WTC11 (cell line): Measurements from ENCODE around the gene ATF7. TPM values are rescaled to one million over a fixed set of nuclear protein-coding genes. Genes with fewer than 3 reads are reported as not detected.

Source experiments
- ATAC-seq: fragments of 200-7000 bp; cut with Tn5 transposase; 2 replicates; pipeline ENCODE4 v1.10.0; 2021; ENCODE audit warnings: mild to moderate bottlenecking, moderate library complexity
- CTCF ChIA-PET: fragments of 300-600 bp; sonication (Branson Sonifier 250); formaldehyde crosslinking; loops from one replicate; lab custom pipeline; 2021; ENCODE audit warnings: antibody characterized with exemption; lab: Charles Lee
- POLR2A ChIA-PET: fragments of 350-600 bp; sonication (Branson Sonifier 250); formaldehyde crosslinking; loops from one replicate; lab custom pipeline; 2021; ENCODE audit warnings: antibody characterized with exemption; lab: Charles Lee
- DNase-seq: peaks from one replicate; pipeline ENCODE4 v3.0.0; 2021; ENCODE audit warnings: low spot score
- H3K27ac Mint-ChIP-seq: 2 replicates; pipeline ENCODE4 v1.8.0; 2021; ENCODE audit warnings: mixed read lengths
- H3K27me3 Mint-ChIP-seq: 2 replicates; pipeline ENCODE4 v1.8.0; 2021; ENCODE audit warnings: low read depth, mild to moderate bottlenecking, moderate library complexity, mixed read lengths
- H3K36me3 Mint-ChIP-seq: 2 replicates; pipeline ENCODE4 v1.8.0; 2021; ENCODE audit warnings: mixed read lengths
- H3K4me1 Mint-ChIP-seq: 2 replicates; pipeline ENCODE4 v1.8.0; 2022; ENCODE audit warnings: mixed read lengths
- H3K4me3 Mint-ChIP-seq: 2 replicates; pipeline ENCODE4 v1.8.0; 2021; ENCODE audit warnings: mild to moderate bottlenecking, moderate library complexity, mixed read lengths
- H3K9me3 Mint-ChIP-seq: 2 replicates; pipeline ENCODE4 v1.8.0; 2021; ENCODE audit warnings: mixed read lengths
- ARID4B ChIP-seq: sonication (generic); formaldehyde crosslinking; IDR thresholded peaks from 2 replicates; pipeline ENCODE4 v1.8.0; 2023; ENCODE audit warnings: missing genetic modification reagents, mild to moderate bottlenecking, borderline replicate concordance
- ATF1 ChIP-seq: sonication (generic); formaldehyde crosslinking; IDR thresholded peaks from 2 replicates; pipeline ENCODE4 v1.8.1; 2023; ENCODE audit warnings: mild to moderate bottlenecking, moderate library complexity, missing genetic modification reagents
- CREM ChIP-seq: sonication (generic); formaldehyde crosslinking; IDR thresholded peaks from 2 replicates; pipeline ENCODE4 v1.8.1; 2022; ENCODE audit warnings: mild to moderate bottlenecking, missing genetic modification reagents, moderate library complexity
- ESRRA ChIP-seq: sonication (generic); formaldehyde crosslinking; IDR thresholded peaks from 2 replicates; pipeline ENCODE4 v1.8.1; 2022; ENCODE audit warnings: mild to moderate bottlenecking, missing genetic modification reagents, borderline replicate concordance
- FOXP1 ChIP-seq: sonication (generic); formaldehyde crosslinking; IDR thresholded peaks from 2 replicates; pipeline ENCODE4 v1.8.0; 2022; ENCODE audit warnings: missing genetic modification reagents, mild to moderate bottlenecking, moderate library complexity, borderline replicate concordance
- FOXP4 ChIP-seq: sonication (generic); formaldehyde crosslinking; IDR thresholded peaks from 2 replicates; pipeline ENCODE4 v1.8.0; 2022; ENCODE audit warnings: mild to moderate bottlenecking, missing genetic modification reagents
- MYBL2 ChIP-seq: sonication (generic); formaldehyde crosslinking; IDR thresholded peaks from 2 replicates; pipeline ENCODE4 v1.8.1; 2023; ENCODE audit warnings: mild to moderate bottlenecking, moderate library complexity, missing genetic modification reagents
- NFYB ChIP-seq: sonication (generic); formaldehyde crosslinking; conservative IDR thresholded peaks from 2 replicates; pipeline ENCODE4 v1.8.0; 2022; ENCODE audit warnings: low read depth, missing genetic modification reagents
- OVOL2 ChIP-seq: fragments of 250-450 bp; sonication (Bioruptor Pico); IDR thresholded peaks from 2 replicates; pipeline ENCODE4 v1.9.0; 2021; ENCODE audit warnings: mild to moderate bottlenecking, borderline replicate concordance
- SOX15 ChIP-seq: fragments of 250-450 bp; sonication (Bioruptor Pico); IDR thresholded peaks from 2 replicates; pipeline ENCODE4 v1.9.0; 2021; ENCODE audit warnings: mild to moderate bottlenecking
- STAT6 ChIP-seq: sonication (generic); formaldehyde crosslinking; conservative IDR thresholded peaks from 2 replicates; pipeline ENCODE4 v1.8.1; 2023; ENCODE audit warnings: mild to moderate bottlenecking, low read depth, missing genetic modification reagents, moderate library complexity
- TCF7 ChIP-seq: sonication (generic); formaldehyde crosslinking; IDR thresholded peaks from 2 replicates; pipeline ENCODE4 v1.8.0; 2022; ENCODE audit warnings: mild to moderate bottlenecking, low read depth, missing genetic modification reagents, moderate library complexity
- ZNF219 ChIP-seq: sonication (generic); formaldehyde crosslinking; IDR thresholded peaks from 2 replicates; pipeline ENCODE4 v1.8.0; 2023; ENCODE audit warnings: missing genetic modification reagents, mild to moderate bottlenecking, borderline replicate concordance
- ZNF263 ChIP-seq: sonication (generic); formaldehyde crosslinking; IDR thresholded peaks from 2 replicates; pipeline ENCODE4 v1.8.1; 2022; ENCODE audit warnings: low read depth, mild to moderate bottlenecking, moderate library complexity, missing genetic modification reagents
- ZNF317 ChIP-seq: sonication (generic); formaldehyde crosslinking; IDR thresholded peaks from 2 replicates; pipeline ENCODE4 v1.8.1; 2023; ENCODE audit warnings: low read depth, mild to moderate bottlenecking, moderate library complexity, missing genetic modification reagents, borderline replicate concordance
- ZNF416 ChIP-seq: fragments of 250-450 bp; sonication (Bioruptor Pico); IDR thresholded peaks from 2 replicates; pipeline ENCODE4 v1.9.0; 2021; ENCODE audit warnings: mild to moderate bottlenecking, inconsistent platforms
- total RNA-seq: library from RNA; stranded (reverse); gene quantifications from 3 replicates; pipeline ENCODE4 v1.2.3, GENCODE V29; 2021
- TF ChIP-seq, protein P1 (sequence below): sonication (generic); formaldehyde crosslinking; IDR thresholded peaks from 2 replicates; pipeline ENCODE4 v1.8.1; 2023; ENCODE audit warnings: mild to moderate bottlenecking, missing genetic modification reagents
- TF ChIP-seq, protein P2 (sequence below): fragments of 250-450 bp; sonication (Bioruptor Pico); IDR thresholded peaks from 2 replicates; pipeline ENCODE4 v1.9.0; 2021; ENCODE audit warnings: moderate library complexity, mild to moderate bottlenecking, inconsistent platforms, borderline replicate concordance
- TF ChIP-seq, protein P3 (sequence below): sonication (generic); formaldehyde crosslinking; IDR thresholded peaks from 2 replicates; pipeline ENCODE4 v1.8.1; 2022; ENCODE audit warnings: missing genetic modification reagents, borderline replicate concordance
- TF ChIP-seq, protein P4 (sequence below): sonication (generic); formaldehyde crosslinking; IDR thresholded peaks from 2 replicates; pipeline ENCODE4 v1.8.1; 2023; ENCODE audit warnings: mild to moderate bottlenecking, missing genetic modification reagents

ATF7 gene
- total RNA-seq, 1 experiment from 2014 or later, result 16.3 TPM

DNA sequence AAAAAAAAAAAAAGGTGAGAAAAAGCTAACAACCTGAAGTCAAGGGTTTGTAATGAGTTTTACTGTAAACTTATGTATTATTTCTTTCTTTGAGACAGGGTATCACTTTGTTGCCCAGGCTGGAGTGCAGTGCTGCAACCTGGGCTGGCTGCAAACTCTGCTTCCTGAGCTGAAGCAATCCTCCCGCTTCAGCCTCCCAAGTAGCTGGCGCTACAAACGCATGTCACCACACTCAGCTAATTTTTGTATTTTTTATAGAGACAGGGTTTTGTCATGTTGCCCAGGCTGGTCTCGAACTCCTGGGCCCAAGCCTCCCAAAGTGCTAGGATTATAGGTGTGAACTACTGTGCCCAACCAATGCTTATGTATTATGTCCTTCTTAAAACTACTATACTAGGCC lies 9.2 kb downstream of the ATF7 start (continued):
- TF ChIP-seq ZNF263 (CRISPR knock-in tag) (no peak), FOXP1 (CRISPR knock-in tag) (no peak)

DNA sequence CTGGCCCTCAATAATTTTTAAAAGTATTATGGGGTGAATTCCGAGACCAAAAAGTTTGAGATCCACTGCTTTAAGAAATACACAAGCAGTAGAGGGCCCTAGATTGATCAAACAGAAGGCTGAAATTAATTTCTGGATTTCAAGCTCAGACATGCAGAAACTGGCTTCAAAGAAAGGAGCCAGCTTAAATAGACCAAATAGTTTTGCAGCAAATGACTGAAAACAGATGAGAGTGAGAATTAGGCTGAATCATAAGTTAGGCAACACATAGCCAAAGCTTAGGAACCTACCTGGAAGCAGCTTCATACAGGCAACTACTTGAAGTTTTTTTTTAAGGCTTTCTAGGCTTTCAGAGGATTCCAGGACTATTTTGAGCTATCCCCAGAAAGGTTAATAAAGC lies 12.4 kb downstream of the ATF7 start:
- Mint-ChIP-seq H3K36me3 (no peaks in the 10 kb centered on the region), H3K4me1 (peaks cover 10% of the 10 kb centered on the region), H3K4me3 (no peak overlapping the region), H3K27ac (no peak overlapping the region), H3K27me3 (no peaks in the 10 kb centered on the region), H3K9me3 (no peaks in the 10 kb centered on the region)
- DNase-seq (no peak), ATAC-seq (no peak)
- ChIA-PET CTCF (interaction anchor here (0.5 to 1.3 kb wide), 3 partner anchors 114 to 144 kb away, joined by 3 read pairs; partner anchors contain the start of gene MAP3K12), POLR2A (no interaction called here)
- no peak for TF ChIP-seq MYBL2
- TF ChIP-seq, protein P1, sequence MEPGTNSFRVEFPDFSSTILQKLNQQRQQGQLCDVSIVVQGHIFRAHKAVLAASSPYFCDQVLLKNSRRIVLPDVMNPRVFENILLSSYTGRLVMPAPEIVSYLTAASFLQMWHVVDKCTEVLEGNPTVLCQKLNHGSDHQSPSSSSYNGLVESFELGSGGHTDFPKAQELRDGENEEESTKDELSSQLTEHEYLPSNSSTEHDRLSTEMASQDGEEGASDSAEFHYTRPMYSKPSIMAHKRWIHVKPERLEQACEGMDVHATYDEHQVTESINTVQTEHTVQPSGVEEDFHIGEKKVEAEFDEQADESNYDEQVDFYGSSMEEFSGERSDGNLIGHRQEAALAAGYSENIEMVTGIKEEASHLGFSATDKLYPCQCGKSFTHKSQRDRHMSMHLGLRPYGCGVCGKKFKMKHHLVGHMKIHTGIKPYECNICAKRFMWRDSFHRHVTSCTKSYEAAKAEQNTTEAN (CRISPR knock-in tag), result no peak
- TF ChIP-seq FOXP4 (CRISPR knock-in tag), result no peak
- TF ChIP-seq ZNF219 (CRISPR knock-in tag), result no peak
- no peak for TF ChIP-seq ARID4B (CRISPR knock-in tag)
- no peak for TF ChIP-seq CREM (CRISPR knock-in tag)
- no peak for TF ChIP-seq OVOL2 (CRISPR knock-in tag)
- no peak for TF ChIP-seq ESRRA (CRISPR knock-in tag)
- TF ChIP-seq, protein P2, sequence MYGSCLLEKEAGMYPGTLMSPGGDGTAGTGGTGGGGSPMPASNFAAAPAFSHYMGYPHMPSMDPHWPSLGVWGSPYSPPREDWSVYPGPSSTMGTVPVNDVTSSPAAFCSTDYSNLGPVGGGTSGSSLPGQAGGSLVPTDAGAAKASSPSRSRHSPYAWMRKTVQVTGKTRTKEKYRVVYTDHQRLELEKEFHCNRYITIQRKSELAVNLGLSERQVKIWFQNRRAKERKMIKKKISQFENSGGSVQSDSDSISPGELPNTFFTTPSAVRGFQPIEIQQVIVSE (CRISPR knock-in tag), result no peak
- no peak for TF ChIP-seq ZNF317 (CRISPR knock-in tag)
- TF ChIP-seq, protein P3, sequence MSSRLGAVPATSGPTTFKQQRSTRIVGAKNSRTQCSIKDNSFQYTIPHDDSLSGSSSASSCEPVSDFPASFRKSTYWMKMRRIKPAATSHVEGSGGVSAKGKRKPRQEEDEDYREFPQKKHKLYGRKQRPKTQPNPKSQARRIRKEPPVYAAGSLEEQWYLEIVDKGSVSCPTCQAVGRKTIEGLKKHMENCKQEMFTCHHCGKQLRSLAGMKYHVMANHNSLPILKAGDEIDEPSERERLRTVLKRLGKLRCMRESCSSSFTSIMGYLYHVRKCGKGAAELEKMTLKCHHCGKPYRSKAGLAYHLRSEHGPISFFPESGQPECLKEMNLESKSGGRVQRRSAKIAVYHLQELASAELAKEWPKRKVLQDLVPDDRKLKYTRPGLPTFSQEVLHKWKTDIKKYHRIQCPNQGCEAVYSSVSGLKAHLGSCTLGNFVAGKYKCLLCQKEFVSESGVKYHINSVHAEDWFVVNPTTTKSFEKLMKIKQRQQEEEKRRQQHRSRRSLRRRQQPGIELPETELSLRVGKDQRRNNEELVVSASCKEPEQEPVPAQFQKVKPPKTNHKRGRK, result no peak
- no peak for TF ChIP-seq SOX15
- TF ChIP-seq, protein P4, sequence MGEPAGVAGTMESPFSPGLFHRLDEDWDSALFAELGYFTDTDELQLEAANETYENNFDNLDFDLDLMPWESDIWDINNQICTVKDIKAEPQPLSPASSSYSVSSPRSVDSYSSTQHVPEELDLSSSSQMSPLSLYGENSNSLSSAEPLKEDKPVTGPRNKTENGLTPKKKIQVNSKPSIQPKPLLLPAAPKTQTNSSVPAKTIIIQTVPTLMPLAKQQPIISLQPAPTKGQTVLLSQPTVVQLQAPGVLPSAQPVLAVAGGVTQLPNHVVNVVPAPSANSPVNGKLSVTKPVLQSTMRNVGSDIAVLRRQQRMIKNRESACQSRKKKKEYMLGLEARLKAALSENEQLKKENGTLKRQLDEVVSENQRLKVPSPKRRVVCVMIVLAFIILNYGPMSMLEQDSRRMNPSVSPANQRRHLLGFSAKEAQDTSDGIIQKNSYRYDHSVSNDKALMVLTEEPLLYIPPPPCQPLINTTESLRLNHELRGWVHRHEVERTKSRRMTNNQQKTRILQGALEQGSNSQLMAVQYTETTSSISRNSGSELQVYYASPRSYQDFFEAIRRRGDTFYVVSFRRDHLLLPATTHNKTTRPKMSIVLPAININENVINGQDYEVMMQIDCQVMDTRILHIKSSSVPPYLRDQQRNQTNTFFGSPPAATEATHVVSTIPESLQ (CRISPR knock-in tag), result no peak
- TF ChIP-seq ATF1 (CRISPR knock-in tag), result no peak
- no peak for TF ChIP-seq NFYB (CRISPR knock-in tag)
- TF ChIP-seq TCF7 (CRISPR knock-in tag), result no peak
- TF ChIP-seq STAT6 (CRISPR knock-in tag), result no peak
- TF ChIP-seq ZNF416 (CRISPR knock-in tag), result no peak
